A673 (cell line): Measurements from ENCODE around the gene TNFRSF4.

Experiments used
- CTCF ChIP-seq: fragments of 300-800, 200-600 bp; sonication (generic); conservative IDR thresholded peaks from 2 replicates; pipeline ENCODE4 v1.5.1; 2017; ENCODE audit warnings: low read depth, mild to moderate bottlenecking, antibody characterized with exemption, low read length, moderate library complexity, mixed read lengths
- EZH2 ChIP-seq: fragments of 200-600 bp; sonication (generic); IDR thresholded peaks from 2 replicates; pipeline ENCODE4 v1.6.1; 2017; ENCODE audit warnings: borderline replicate concordance, low read depth, mild to moderate bottlenecking, mixed read lengths, antibody characterized with exemption, low read length; ENCODE audit not compliant: poor library complexity, severe bottlenecking

GRCh38 chr1:1237874-1238701, 24.1 kb upstream of the TNFRSF4 start:
- TF ChIP-seq CTCF (no peak), EZH2 (no peak)
